PFSK-1 (cell line): Measurements from ENCODE around the gene ITLN1.

Source experiments
- FOXP2 ChIP-seq: optimal IDR thresholded peaks from 2 replicates; pipeline ENCODE3; 2011; ENCODE audit warnings: borderline replicate concordance, control low read depth, inconsistent platforms; ENCODE audit not compliant: insufficient read depth; ENCODE audit errors: extremely low read length, extremely low read depth
- POLR2AphosphoS5 ChIP-seq: IDR thresholded peaks from 2 replicates; pipeline ENCODE4 v1.6.1; 2012; ENCODE audit warnings: low read depth, mild to moderate bottlenecking, control low read depth, low read length, moderate library complexity
- TAF1 ChIP-seq: IDR thresholded peaks from 2 replicates; pipeline ENCODE4 v1.6.1; 2012; ENCODE audit warnings: low read length, control low read depth, borderline replicate concordance; ENCODE audit not compliant: insufficient read depth
- TF ChIP-seq, protein P1 (sequence below), 2 experiments: IDR thresholded peaks; 2 replicates each; pipeline versions ENCODE4 v1.6.1 to v1.8.0; 2011 to 2012; ENCODE audit warnings: low read depth in 2 of 2, low read length in 2 of 2, control low read depth in 1 of 2, inconsistent platforms in 1 of 2, mild to moderate bottlenecking in 1 of 2, moderate library complexity in 1 of 2; ENCODE audit not compliant: insufficient read depth in 1 of 2

GRCh38 chr1:160866001-160866694 lies 18.8 kb downstream of the ITLN1 start:
- TF ChIP-seq FOXP2 (no peak), TAF1 (no peak), POLR2AphosphoS5 (no peak)
- TF ChIP-seq, protein P1, sequence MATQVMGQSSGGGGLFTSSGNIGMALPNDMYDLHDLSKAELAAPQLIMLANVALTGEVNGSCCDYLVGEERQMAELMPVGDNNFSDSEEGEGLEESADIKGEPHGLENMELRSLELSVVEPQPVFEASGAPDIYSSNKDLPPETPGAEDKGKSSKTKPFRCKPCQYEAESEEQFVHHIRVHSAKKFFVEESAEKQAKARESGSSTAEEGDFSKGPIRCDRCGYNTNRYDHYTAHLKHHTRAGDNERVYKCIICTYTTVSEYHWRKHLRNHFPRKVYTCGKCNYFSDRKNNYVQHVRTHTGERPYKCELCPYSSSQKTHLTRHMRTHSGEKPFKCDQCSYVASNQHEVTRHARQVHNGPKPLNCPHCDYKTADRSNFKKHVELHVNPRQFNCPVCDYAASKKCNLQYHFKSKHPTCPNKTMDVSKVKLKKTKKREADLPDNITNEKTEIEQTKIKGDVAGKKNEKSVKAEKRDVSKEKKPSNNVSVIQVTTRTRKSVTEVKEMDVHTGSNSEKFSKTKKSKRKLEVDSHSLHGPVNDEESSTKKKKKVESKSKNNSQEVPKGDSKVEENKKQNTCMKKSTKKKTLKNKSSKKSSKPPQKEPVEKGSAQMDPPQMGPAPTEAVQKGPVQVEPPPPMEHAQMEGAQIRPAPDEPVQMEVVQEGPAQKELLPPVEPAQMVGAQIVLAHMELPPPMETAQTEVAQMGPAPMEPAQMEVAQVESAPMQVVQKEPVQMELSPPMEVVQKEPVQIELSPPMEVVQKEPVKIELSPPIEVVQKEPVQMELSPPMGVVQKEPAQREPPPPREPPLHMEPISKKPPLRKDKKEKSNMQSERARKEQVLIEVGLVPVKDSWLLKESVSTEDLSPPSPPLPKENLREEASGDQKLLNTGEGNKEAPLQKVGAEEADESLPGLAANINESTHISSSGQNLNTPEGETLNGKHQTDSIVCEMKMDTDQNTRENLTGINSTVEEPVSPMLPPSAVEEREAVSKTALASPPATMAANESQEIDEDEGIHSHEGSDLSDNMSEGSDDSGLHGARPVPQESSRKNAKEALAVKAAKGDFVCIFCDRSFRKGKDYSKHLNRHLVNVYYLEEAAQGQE (IDR thresholded peaks at IDR 0.05; ENCODE audit: insufficient read depth in 1 of 2, low read depth in 2 of 2, low read length in 2 of 2): no peak
